Fibroblast of lung (primary cell): ENCODE results near the gene TSC22D2. TPM values are rescaled to one million over a fixed set of nuclear protein-coding genes. Genes with fewer than 3 reads are reported as not detected.

Source experiments
- DNase-seq, 2 donors: peaks; one replicate each; pipeline versions ENCODE4 v3.0.0 to v3.0.0-alpha.2; 2010; ENCODE audit warnings: low read depth in 2 of 2
- H2AFZ ChIP-seq: 2 replicates; pipeline ENCODE4 v1.5.1; 2012; ENCODE audit warnings: low read length, control low read depth, inconsistent platforms
- H3K27ac ChIP-seq: 2 replicates; pipeline ENCODE4 v1.5.1; 2011; ENCODE audit warnings: low read length, control low read depth; ENCODE audit not compliant: insufficient read depth
- H3K27me3 ChIP-seq: 2 replicates; pipeline ENCODE4 v1.5.1; 2011; ENCODE audit warnings: mild to moderate bottlenecking, low read length; ENCODE audit not compliant: control insufficient read depth, insufficient read depth
- H3K36me3 ChIP-seq: 2 replicates; pipeline ENCODE4 v1.5.1; 2011; ENCODE audit warnings: low read length; ENCODE audit not compliant: control insufficient read depth, insufficient read depth
- H3K4me1 ChIP-seq: 2 replicates; pipeline ENCODE4 v1.5.1; 2011; ENCODE audit warnings: low read length; ENCODE audit not compliant: control insufficient read depth, insufficient read depth; ENCODE audit errors: extremely low read depth
- H3K4me2 ChIP-seq: 2 replicates; pipeline ENCODE4 v1.5.1; 2011; ENCODE audit warnings: low read length, control low read depth; ENCODE audit not compliant: insufficient read depth; ENCODE audit errors: extremely low read depth
- H3K4me3 ChIP-seq, 4 experiments: fragments of 200-600 bp in 1 of 4; sonication (generic) in 1 of 4; replicated peaks in 1 of 4; 2 replicates each; pipeline ENCODE4 v1.5.1; 2011 to 2016; ENCODE audit warnings: low read length in 4 of 4, low read depth in 3 of 4, mild to moderate bottlenecking in 3 of 4, control low read depth in 2 of 4, inconsistent platforms in 1 of 4, mixed read lengths in 1 of 4; ENCODE audit not compliant: insufficient read depth in 1 of 4; ENCODE audit errors: control extremely low read depth in 1 of 4
- H3K79me2 ChIP-seq: 2 replicates; pipeline ENCODE4 v1.5.1; 2012; ENCODE audit warnings: mild to moderate bottlenecking, low read length, inconsistent platforms; ENCODE audit not compliant: control insufficient read depth, insufficient read depth
- H3K9ac ChIP-seq: 2 replicates; pipeline ENCODE4 v1.5.1; 2011; ENCODE audit warnings: mild to moderate bottlenecking, low read length, control low read depth; ENCODE audit not compliant: insufficient read depth
- H3K9me3 ChIP-seq: 2 replicates; pipeline ENCODE4 v1.5.1; 2012; ENCODE audit warnings: low read depth, low read length; ENCODE audit not compliant: control insufficient read depth, insufficient read depth
- H4K20me1 ChIP-seq: 2 replicates; pipeline ENCODE4 v1.5.1; 2011; ENCODE audit warnings: low read length; ENCODE audit not compliant: control insufficient read depth, insufficient read depth; ENCODE audit errors: extremely low read depth
- CTCF ChIP-seq, 2 donors: IDR thresholded peaks in 1 of 2; conservative IDR thresholded peaks in 1 of 2; 1 replicate in 1 of 2; 2 replicates in 1 of 2; pipeline ENCODE4 v1.5.1; 2011 to 2012; ENCODE audit warnings: low read length in 2 of 2, control low read depth in 1 of 2, inconsistent platforms in 1 of 2, low read depth in 1 of 2, mild to moderate bottlenecking in 1 of 2
- EZH2 ChIP-seq: IDR thresholded peaks from 2 replicates; pipeline ENCODE4 v1.5.1; 2012; ENCODE audit warnings: low read length, control low read depth, mild to moderate bottlenecking; ENCODE audit errors: missing control alignments
- polyA plus RNA-seq, 2 donors: library from polyadenylated mRNA; depleted of rRNA in 1 of 2; stranded (reverse) in 1 of 2; unstranded in 1 of 2; fragments of >200 nt; gene quantifications; 2 replicates each; pipeline ENCODE4 v1.2.1, GENCODE V29; 2011 to 2012; ENCODE audit warnings: missing spikeins in 1 of 2
- total RNA-seq: library from RNA; depleted of rRNA; stranded (reverse); fragments of >200 nt; gene quantifications from 2 replicates; pipeline ENCODE4 v1.2.1, GENCODE V29; 2014

Gene TSC22D2
- total and polyA plus RNA-seq, 2 donors (not counting 1 experiment from before 2014, with no cell fraction given) = 23.6 to 29.3 TPM

- peaks cover 2% of the 10 kb centered on the region for H3K36me3 ChIP-seq
- no peaks in the 10 kb centered on the region for H3K27me3 ChIP-seq
- DNase-seq = no peak
- peaks cover 3% of the 10 kb centered on the region for H4K20me1 ChIP-seq
- no peak for TF ChIP-seq CTCF (conservative IDR thresholded peaks at IDR 0.05 in 1 of 2, IDR thresholded peaks at IDR 0.05 in 1 of 2; ENCODE audit: low read depth in 1 of 2, low read length in 2 of 2)
- no peak for TF ChIP-seq EZH2
- no peak overlapping the region for H3K4me2 ChIP-seq
- no peak overlapping the region for H3K9ac ChIP-seq
- no peaks in the 10 kb centered on the region for H3K9me3 ChIP-seq
- peaks cover 99% of the 10 kb centered on the region for H3K79me2 ChIP-seq
- no peak overlapping the region for H3K27ac ChIP-seq
- no peak overlapping the region for H2AFZ ChIP-seq
- no peak overlapping the region for H3K4me3 ChIP-seq
- H3K4me1 ChIP-seq = no peaks in the 10 kb centered on the region
These were observed 21.9 kb downstream of the TSC22D2 start for GRCh38 chr3:150429767-150430671.

- Histone ChIP-seq H3K9me3 (no peaks in the 10 kb centered on the region), H3K4me2 (no peak overlapping the region), H3K36me3 (peaks cover 2% of the 10 kb centered on the region), H2AFZ (no peak overlapping the region), H3K27ac (no peak overlapping the region), H3K4me1 (no peaks in the 10 kb centered on the region), H3K9ac (no peak overlapping the region), H4K20me1 (peaks cover 3% of the 10 kb centered on the region), H3K27me3 (no peaks in the 10 kb centered on the region), H3K4me3 (no peak overlapping the region), H3K79me2 (peaks cover 96% of the 10 kb centered on the region)
- DNase-seq = no peak
- no peak for TF ChIP-seq CTCF (conservative IDR thresholded peaks at IDR 0.05 in 1 of 2, IDR thresholded peaks at IDR 0.05 in 1 of 2; ENCODE audit: low read depth in 1 of 2, low read length in 2 of 2)
- no peak for TF ChIP-seq EZH2
These were observed 25.2 kb downstream of the TSC22D2 start for GRCh38 chr3:150433347-150433746.

- H3K4me3 ChIP-seq = no peak overlapping the region
- no peak overlapping the region for H2AFZ ChIP-seq
- no peaks in the 10 kb centered on the region for H3K9me3 ChIP-seq
- peaks cover 2% of the 10 kb centered on the region for H3K36me3 ChIP-seq
- no peak overlapping the region for H3K9ac ChIP-seq
- no peak overlapping the region for H3K27ac ChIP-seq
- peaks cover 96% of the 10 kb centered on the region for H3K79me2 ChIP-seq
- no peaks in the 10 kb centered on the region for H3K4me1 ChIP-seq
- no peak overlapping the region for H3K4me2 ChIP-seq
- TF ChIP-seq CTCF (conservative IDR thresholded peaks at IDR 0.05 in 1 of 2, IDR thresholded peaks at IDR 0.05 in 1 of 2; ENCODE audit: low read depth in 1 of 2, low read length in 2 of 2) = no peak
- no peak for TF ChIP-seq EZH2
- DNase-seq = no peak
- H3K27me3 ChIP-seq = no peaks in the 10 kb centered on the region
- peaks cover 3% of the 10 kb centered on the region for H4K20me1 ChIP-seq
These were observed 26.1 kb downstream of the TSC22D2 start for GRCh38 chr3:150434234-150434633.
